Measurements from ENCODE around the gene FAM200C.

The FAM200C gene

DNA sequence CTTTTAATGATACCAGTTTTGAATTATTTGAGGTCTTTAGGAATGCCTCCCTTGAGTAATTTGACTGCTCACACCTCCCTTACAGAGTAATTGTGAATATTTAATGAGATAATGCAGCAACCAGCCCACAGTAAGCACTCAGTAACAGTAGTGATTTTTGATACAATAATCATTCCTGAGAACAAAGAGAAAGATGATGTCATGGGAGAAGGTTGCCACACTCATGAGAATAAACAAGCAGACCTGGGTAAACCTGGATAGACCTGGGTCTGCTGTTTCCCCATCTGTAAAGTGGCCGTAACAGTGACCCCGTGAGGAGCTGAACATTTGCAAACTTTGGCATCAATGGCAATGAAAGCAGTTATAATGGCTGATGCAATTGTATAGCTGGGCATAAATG, 33.6 kb downstream of the FAM200C start:
- no peak for DNase-seq

DNA sequence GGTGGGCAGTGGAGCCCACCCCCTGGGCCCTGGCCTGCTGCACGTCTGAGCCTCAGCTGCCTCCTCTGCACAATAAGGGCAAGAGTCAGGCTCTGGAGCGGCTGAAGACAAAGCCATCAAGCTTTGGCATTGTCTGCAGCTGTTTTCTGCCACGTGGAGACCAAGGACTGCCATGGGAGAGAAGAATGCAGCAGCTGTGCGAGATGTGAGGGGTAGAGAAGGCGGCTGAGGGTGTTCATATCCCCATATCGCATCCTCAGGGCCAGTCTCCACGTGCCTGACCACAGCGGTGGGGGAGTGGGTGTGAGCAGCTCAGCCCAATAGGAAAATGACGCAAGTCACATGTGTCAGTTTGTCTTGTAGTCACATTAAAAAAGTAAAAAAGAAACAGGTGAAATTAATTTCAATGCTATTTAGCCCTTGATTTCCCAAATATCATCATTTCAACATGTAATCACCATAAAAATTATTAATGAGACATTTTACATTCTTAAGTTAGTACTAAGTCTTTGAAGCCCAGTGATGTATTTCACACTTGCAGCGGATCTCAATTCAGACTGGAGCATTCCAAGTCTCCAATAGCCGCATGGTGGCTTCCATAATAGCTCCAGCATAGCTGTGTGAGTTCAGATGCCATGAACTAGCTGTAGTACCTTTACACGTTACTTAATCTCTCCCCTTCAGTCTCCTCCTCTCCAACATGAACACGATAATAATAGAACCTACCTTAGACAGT, 36.0 kb downstream of the FAM200C start:
- no peak for DNase-seq

DNA sequence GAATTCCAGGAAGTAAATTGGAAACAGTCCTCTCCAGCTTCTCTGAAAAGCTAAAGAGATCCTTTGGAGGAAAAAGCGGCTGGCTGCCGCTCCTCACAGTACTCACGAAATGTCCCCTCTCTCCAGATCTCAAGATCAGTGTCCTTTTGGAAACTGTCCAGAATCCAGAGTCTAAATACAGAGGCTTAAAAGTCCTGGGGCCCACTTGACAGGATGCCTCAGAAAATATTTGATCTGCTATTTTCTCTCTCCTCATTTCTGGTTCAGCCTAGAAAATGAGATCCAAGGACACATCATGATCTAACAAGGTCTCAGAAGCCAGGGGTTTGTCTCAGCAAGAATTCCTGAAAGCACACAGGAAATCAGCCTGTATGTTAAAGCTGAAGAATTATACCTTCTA, 36.6 kb downstream of the FAM200C start:
- DNase-seq = no peak

DNA sequence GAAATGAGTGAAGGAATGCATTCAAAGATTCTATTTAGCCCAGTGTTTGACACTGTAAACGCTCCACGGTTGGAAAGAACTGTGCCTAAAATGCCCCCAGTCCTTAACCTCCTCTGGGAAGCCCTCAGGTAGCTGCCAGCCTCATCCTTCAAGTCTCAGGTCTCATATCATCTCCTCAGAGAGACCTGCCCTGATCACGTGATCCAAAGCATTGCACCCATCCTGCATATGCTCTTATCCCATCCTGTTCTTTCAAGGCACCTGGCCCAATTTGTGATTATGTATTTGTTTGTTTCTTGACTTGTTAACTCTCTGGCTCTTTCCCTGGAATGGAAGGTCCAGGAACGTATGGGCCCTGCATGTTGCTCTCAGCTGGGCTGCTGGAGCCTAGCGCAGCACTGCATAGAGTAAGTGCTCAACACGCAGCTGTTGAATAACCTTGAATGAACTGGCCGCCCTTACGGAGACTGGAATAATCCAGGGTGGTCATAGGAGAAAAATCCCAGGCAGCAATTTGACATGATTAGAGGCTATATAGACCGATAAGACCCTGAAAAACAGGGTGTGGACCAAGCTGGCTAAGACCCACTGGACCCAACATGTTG, 38.1 kb downstream of the FAM200C start:
- DNase-seq = no peak

DNA sequence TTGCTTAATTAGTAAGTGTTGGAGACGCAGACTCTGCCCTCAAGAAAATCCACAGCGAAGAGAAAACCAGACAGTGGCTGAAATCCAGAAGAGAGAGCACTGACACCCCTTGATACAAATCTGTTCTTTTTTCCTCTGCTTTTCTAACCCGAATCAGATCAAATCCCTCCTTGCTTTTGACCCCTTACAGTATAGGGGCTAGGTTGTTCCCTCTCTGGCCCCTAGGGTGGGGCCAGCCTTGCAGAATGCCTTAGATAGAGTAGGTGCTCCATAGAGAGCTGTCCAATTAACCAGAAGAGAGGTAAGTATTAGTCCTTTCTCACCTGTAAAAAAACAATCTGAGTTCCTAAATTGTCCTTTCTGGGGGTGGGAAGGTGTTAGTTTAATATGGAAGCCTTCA, 39.5 kb downstream of the FAM200C start:
- DNase-seq = no peak

DNA sequence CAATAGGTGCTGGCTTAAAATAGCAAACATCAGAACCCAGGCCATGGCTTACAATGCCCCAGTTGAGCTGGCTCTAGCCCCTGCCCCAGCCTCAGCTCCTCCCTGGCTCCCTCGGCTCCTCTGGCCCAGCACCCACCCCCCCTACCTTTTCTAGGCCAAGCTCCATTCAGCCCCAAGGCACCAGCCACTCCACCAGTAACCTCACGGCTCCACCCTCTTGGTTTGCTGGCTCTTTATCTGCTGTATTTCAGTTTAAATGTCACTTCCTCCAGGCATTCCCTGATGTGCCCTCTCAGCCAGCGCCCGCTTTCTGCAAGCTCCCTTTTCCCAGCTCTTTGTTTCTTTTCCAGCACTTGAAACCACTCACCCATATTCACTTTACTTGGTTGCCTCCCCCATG, 40.0 kb downstream of the FAM200C start:
- DNase-seq = no peak

DNA sequence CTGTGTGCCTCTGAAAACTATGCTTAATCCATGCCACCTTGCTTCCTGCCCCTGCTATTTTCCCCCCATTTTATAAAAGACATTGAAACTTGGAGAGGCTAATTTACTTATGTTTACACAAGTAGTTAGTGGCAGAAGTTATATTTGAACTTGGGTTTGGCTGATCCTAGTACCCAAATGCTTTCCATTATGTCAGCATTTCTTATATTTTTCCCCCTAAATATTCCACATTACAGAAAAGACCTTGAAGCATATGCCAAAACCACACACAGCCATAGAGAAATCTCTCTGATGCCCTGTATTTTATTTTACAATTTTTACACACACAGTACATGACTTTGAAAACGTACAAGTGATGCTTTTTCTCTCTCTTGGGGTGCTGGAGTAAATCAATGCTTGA, 40.6 kb downstream of the FAM200C start:
- DNase-seq = no peak

DNA sequence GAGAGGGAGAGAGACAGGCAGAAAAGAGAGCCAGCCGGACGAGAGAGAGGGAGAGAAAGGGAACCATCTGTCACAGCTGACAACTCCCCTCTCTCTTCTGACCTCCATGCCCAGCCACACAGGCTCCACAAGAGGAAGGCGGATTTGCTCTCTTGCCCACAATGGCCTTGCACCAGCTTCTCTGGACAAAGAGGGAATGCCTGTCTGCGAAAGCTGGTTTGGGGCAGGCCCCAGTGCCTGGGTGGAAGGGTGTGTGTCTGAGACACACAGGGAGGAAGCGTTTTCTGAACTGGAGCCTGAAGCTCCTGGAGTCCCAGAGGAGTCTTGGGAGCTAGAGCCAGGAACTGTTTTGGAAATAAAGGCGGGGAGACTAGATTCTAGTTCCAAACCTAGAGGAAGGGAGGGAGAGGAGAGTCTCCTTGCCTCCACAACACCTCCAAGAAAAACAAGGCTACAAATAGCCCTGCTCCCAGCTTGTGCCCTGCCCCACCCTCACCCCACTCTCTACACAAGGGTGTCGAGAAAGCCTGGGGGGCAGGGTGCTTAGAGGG, 41.9 kb downstream of the FAM200C start:
- DNase-seq = no peak

DNA sequence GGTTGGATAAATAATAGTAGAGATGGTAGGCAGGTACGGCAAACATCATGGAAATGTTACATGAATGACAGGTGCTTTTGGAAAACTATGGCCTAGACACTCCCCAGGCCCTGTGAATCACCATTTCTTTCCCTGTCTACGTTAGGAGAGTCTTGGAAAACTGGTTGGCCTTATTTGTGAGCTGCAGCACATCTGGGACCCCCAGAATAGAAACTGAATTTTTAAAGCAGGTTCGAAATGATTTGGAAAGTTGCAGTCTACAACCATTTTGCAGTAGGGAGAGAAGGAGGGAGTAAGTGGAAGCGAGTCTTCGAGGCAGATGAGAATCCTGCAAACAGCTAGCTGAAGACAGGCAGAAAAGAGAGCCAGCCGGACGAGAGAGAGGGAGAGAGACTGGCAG, 42.5 kb downstream of the FAM200C start:
- no peak for DNase-seq

DNA sequence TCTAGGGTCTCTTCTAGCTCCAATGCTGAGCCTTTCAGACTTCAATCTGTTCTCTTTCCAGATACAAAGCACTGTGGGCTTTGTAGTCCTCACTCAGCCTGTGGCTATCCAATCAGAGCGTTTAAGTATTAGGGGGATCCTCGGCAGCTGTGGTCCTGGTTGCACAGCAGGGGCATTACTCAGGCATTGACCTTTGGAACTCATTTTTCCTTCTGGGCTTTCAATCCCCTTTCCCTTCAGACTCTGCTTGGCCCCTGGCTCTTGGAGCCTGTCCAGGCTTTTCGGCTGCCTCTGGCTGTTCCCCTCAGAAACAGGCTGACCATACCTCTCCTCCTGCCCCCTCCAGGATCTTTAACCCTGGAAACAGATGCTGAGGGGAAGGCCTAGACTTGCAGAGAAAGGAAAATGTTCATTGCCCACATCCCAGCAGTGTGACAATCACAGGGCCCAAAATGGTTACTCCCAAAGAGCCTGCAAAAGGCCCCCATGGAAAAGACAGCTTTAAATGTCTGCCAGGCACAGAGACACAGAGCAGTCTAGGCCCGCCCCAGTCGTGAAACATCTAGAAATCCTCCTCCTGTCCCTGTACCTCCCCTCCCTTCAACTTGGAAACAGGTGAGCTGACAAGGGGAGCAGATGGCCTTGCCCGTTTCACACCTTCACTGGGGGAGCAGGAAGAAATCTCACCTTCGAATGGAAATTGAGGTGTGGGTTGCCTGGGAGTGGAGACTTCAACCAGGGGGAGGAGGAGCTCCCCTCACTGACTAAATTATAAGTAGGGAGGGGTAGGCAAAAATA, 43.1 kb downstream of the FAM200C start:
- DNase-seq = no peak

DNA sequence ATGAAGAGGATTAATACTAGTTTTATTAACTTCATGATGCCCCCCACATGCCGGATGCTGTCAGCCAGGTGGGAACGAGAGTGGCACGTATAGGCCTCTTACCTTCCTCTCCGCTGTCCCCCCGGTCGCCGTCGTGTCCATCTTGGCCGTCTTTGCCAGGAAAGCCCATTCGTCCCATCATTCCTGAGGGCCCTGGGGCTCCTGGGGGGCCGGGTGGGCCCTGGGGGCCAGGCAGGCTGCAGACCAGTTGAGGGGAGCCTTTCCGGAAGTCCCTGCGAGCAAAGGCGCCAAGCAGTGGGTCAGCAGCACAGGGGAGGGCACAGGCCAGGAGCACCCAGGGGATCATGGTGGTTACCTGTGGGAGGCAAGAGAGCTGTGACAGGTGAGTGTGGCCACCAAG, 45.2 kb downstream of the FAM200C start:
- DNase-seq = no peak

DNA sequence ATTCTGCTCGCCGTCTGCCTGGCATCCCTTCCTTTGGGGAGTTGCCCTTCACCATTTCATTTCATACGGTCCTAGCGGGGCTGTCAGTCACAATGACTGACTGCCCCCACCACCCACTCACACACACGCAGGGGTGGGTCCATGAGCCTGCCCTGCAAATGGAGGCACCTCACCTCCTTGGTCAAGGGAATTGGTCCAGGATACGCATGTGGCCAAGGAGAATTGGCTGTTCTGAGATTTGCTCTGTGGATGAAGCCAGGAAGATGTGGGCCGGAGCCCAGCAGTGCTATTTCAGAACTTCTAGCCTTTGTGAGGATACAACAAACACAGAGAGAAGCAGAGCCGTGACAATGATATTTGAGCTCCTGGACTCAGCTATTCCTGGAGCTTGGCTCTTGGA, 46.5 kb downstream of the FAM200C start:
- no peak for DNase-seq

DNA sequence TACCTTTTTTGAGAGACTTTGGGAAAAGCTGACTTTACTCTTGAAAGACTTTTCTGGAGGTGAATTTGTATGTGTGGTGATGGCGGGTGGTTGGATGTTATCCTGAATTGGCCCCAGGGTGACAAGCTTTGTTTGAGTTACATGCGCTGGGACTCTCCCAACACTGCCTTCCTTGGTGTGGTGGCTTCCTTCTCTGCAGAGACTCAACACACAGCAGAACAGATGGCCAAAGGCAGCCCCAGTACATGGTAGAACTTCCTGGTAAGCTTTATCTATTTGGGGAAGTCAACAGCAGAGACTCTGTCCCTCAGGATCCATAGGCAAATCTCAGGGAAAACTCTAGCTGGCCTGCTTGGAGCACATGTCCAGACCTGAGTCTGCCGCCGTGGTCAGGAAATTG, 47.5 kb downstream of the FAM200C start:
- no peak for DNase-seq

DNA sequence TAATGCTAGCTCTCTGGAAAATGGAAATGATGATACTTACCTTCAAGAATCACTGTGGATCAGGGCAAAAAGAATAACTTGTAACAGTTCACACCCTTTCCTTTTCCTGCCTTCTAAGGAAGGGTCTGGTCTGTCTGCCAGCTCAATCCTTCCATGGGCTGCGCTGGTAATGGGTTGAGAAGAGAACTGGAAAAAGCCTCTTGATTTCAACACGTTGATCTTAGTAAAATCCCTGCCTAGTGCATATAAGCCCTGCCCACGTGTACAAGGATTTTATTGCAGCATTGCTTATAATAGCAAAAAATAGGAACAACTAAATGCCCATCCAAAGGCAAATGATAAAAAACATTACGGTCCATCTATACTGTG, 49.9 kb downstream of the FAM200C start:
- DNase-seq = no peak

DNA sequence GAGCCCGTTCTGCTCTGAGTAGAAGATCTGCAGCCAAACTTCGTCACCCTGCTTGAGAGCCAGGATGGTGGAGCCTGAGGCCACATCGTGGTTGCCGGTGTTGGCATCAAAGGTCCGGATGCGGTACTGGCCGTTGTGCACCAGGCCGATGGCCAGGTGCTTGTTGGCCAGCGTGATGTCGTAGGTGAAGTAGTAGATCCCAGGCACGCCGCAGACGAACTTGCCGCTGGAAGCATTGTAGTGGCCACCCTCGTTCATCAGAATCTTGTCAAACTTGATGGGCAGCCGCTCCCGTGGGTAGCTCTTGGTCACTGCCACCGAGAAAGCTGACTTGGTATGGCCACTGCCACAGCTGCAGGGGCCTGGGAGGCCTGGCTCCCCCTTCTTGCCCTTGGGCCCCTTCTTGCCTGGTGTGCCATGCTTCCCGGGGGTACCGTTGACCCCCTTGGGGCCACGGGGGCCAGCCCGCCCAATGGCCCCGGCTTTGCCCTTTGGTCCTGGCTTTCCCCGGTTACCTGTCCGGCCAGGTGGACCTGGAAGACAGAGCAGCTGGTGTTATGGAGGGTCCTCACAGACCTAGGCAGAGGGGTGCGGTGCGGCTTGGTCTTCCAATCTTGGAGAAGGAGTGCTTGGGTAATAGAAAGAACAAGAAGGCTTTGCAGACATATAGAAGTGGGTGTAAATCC, 50.5 kb downstream of the FAM200C start:
- no peak for DNase-seq

DNA sequence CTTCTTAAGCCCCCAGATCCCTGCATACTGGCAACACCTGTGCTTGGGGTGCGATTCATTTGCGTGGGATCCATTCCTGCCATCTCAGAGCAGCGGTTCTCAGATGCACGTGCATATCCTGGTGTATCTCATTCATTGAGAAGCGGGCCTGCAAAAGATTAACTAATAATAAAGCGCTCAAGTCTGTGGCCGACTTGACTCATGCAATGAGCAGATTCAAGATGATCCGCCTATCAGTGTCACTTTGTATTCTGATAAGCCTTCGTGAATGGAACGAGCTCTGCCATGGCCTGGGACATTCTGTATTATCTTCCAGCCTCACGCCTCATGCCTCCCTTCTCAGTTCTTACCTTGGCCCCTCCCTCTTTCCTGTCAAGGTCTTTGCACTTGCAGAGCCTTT, 51.8 kb downstream of the FAM200C start:
- DNase-seq = no peak

DNA sequence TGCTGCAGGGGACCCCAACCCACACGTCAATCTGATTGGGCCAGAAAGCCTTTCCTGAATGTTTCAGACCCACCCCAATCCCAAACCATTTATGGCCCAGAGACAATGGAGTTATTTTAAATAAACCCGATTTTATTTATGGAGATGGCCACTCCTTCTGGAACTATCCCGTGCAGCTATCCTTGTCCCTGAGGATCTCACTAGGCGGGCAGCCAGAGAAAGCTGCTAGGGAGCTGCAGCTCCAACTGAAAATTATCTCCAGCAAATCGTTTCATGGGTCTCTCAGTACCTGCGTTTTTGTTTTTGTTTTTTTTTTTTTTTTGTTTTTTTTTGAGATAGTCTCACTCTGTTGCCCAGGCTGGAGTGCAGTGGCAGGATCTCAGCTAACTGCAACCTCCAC, 52.4 kb downstream of the FAM200C start:
- no peak for DNase-seq

Data from activated CD4-positive, alpha-beta T cell treated with anti-CD3 and anti-CD28 coated beads for 1 hour (primary cell).